A673 (cell line): ENCODE results near the gene TFF2.

ENCODE experiments used
- CTCF ChIP-seq: fragments of 300-800, 200-600 bp; sonication (generic); conservative IDR thresholded peaks from 2 replicates; pipeline ENCODE4 v1.5.1; 2017; ENCODE audit warnings: low read depth, mild to moderate bottlenecking, antibody characterized with exemption, low read length, moderate library complexity, mixed read lengths
- EZH2 ChIP-seq: fragments of 200-600 bp; sonication (generic); IDR thresholded peaks from 2 replicates; pipeline ENCODE4 v1.6.1; 2017; ENCODE audit warnings: borderline replicate concordance, low read depth, mild to moderate bottlenecking, mixed read lengths, antibody characterized with exemption, low read length; ENCODE audit not compliant: poor library complexity, severe bottlenecking

GRCh38 chr21:42366292-42367010, 15.7 kb upstream of the TFF2 start, which contains the start of gene TFF1:
- TF ChIP-seq CTCF (no peak), EZH2 (no peak)
